GM19025 (cell line): ENCODE data around the gene GNMT.
A peak's percentile ranks its signal among the peaks of the same experiment; 100 is the strongest.

Source experiments
- ATAC-seq: cut with Tn5 transposase; IDR thresholded peaks from one replicate; pipeline ENCODE4 v1.9.1; 2021; ENCODE audit warnings: mild to moderate bottlenecking, low read depth, moderate library complexity; ENCODE audit not compliant: unreplicated experiment

The GNMT gene

GRCh38 chr6:42960243-42961019 is at the start of gene GNMT:
GNMT (plus strand) TSS chr6:42960754; CDS start chr6:42960768, 14 bp downstream.
- no peak for ATAC-seq

- ATAC-seq, result no peak
These were observed 49.2 kb upstream of the GNMT start for GRCh38 chr6:42911171-42912021.

GRCh38 chr6:42914546-42914945 is 46.0 kb upstream of the GNMT start:
- ATAC-seq, result no peak

- ATAC-seq, result no peak
These were observed 44.8 kb upstream of the GNMT start, which contains the start of gene PTCRA for GRCh38 chr6:42915732-42916131. PTCRA (plus strand) TSS chr6:42916053; CDS start chr6:42916070, 17 bp downstream.

- no peak for ATAC-seq
These were observed 44.3 kb upstream of the GNMT start for GRCh38 chr6:42916288-42916687.

GRCh38 chr6:42921801-42922200 is 38.8 kb upstream of the GNMT start:
- no peak for ATAC-seq

- no peak for ATAC-seq
These were observed 36.9 kb upstream of the GNMT start for GRCh38 chr6:42923666-42924065.

GRCh38 chr6:42925248-42925857 is 35.2 kb upstream of the GNMT start:
- no peak for ATAC-seq

- ATAC-seq, result peak; percentile 69
These were observed 31.4 kb upstream of the GNMT start, which contains the start of gene CNPY3 for GRCh38 chr6:42928986-42929820. CNPY3 (plus strand) TSS chr6:42929480; CDS start chr6:42929571, 91 bp downstream.

- ATAC-seq, result peak; percentile 47
These were observed 30.7 kb upstream of the GNMT start for GRCh38 chr6:42929821-42930360.

GRCh38 chr6:42932412-42932811 is 28.1 kb upstream of the GNMT start:
- no peak for ATAC-seq

GRCh38 chr6:42933205-42933604 is 27.3 kb upstream of the GNMT start:
- no peak for ATAC-seq

GRCh38 chr6:42935322-42935721 is 25.2 kb upstream of the GNMT start:
- no peak for ATAC-seq

- ATAC-seq, result no peak
These were observed 24.2 kb upstream of the GNMT start for GRCh38 chr6:42936398-42936797.

- ATAC-seq, result no peak
These were observed 22.8 kb upstream of the GNMT start for GRCh38 chr6:42937548-42938427.

GRCh38 chr6:42938428-42938796 is 22.1 kb upstream of the GNMT start:
- no peak for ATAC-seq

- ATAC-seq, result no peak
These were observed 21.4 kb upstream of the GNMT start for GRCh38 chr6:42938987-42939809.

GRCh38 chr6:42939810-42940167 is 20.8 kb upstream of the GNMT start:
- no peak for ATAC-seq
